ENCODE measurements around the gene UGT1A1.

The UGT1A1 gene

DNA sequence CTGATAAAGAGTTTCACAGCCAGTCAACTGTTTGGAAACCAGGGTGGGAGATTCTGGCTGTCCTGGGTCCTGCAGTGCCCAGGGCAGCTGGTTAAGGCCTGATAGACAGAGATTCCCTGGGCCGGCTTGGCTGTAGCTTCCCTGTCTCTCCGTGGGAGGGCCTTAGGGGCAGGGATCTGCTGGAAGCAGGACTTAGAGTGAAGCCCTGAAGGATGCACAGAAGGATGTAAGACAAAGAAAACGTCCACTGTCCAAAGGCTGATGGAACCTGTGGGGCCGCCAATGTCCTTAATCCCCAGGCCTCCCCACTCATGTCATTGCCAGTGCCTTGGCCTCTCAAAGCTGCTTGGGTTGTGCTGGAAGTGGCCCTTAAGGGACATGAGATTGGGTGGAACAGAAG, 51.0 kb downstream of the UGT1A1 start:
- no peak for DNase-seq (ENCODE audit: low read depth)
- H3K27me3 ChIP-seq (replicated peaks; ENCODE audit: control insufficient read depth, insufficient read depth, low read length), result peaks cover 20% of the 10 kb centered on the region

DNA sequence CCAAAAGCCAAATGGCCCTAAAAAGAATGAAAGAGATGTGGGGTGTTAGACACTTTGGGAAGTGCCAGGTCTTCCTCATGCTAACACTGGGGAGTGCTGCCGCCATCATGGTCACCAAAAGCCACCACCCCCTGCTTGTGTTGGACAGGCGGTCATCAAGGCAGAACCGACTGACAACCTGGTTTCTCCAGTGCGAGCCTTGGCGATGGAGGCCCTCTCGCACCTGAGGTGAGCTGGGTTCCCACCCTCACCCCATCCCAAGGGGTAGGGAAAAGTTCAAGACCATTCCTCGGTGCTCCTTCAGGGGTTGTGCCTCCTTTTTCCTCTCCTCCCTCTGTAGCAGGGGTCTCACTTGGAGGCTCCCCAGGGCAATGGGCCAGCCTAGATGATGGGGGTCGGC, 51.7 kb downstream of the UGT1A1 start:
- peaks cover 8% of the 10 kb centered on the region for H3K4me1 ChIP-seq (ENCODE audit: control insufficient read depth, insufficient read depth, low read length)

More for the DNA sequence above, 51.0 kb downstream of the UGT1A1 start:
- H3K36me3 ChIP-seq (ENCODE audit: control insufficient read depth, insufficient read depth, low read length, severe bottlenecking), result no peaks in the 10 kb centered on the region
- H3K4me1 ChIP-seq (ENCODE audit: control insufficient read depth, insufficient read depth, low read length), result peaks cover 2% of the 10 kb centered on the region
- H3K4me3 ChIP-seq (ENCODE audit: low read length), result no peak overlapping the region
- H3K9me3 ChIP-seq (ENCODE audit: control insufficient read depth, low read length), result peaks cover 4% of the 10 kb centered on the region
- H3K9ac ChIP-seq (ENCODE audit: low read length), result no peak overlapping the region

DNA sequence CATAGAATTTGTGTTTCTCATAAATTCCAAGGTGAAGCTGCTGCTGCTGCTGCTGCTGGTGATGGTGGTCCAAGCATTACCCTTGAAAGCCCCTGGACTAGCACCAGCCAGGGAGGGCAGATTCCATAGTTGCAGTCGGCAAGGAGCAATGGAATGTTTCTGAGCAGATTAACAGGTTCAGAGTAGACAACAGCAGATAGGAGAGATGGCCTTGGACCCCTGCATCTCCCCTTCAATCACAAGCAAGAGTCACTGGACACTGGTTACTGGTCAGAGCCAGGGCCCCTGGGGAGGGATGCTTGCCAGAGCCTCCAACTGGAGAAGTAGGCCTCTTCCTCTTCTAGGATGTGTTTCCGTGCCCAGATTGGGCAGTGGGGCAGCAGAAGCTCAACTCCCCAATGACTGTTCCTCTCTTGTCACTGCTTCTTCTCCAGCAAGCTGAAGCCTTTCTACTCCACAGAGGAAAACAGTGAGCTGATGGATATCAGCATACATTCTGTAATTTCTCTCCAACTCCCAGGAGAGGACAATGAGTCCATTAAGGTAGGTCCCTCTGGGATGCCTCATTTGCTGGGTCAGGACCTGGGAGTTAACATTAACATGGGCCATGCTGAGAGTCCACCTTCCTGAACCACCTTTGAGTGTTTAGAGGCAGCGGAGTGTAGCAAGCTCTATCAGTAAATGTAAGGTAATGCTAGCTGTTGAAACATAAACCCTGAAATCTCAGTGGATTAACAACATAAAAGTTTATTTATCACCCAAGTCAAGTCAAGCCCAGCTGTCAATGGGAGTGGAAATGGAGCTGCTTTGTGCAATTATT, 53.4 kb downstream of the UGT1A1 start:
- Histone ChIP-seq H3K9me3 (ENCODE audit: control insufficient read depth, low read length) (no peaks in the 10 kb centered on the region), H3K4me3 (ENCODE audit: low read length) (no peak overlapping the region), H3K27me3 (replicated peaks; ENCODE audit: control insufficient read depth, insufficient read depth, low read length) (peaks cover 13% of the 10 kb centered on the region), H3K36me3 (ENCODE audit: control insufficient read depth, insufficient read depth, low read length, severe bottlenecking) (no peaks in the 10 kb centered on the region), H3K4me1 (ENCODE audit: control insufficient read depth, insufficient read depth, low read length) (peaks cover 24% of the 10 kb centered on the region), H3K9ac (ENCODE audit: low read length) (no peak overlapping the region)
- no peak for DNase-seq (ENCODE audit: low read depth)

More for the DNA sequence above, 51.7 kb downstream of the UGT1A1 start:
- Histone ChIP-seq H3K27me3 (replicated peaks; ENCODE audit: control insufficient read depth, insufficient read depth, low read length) (peaks cover 20% of the 10 kb centered on the region), H3K36me3 (ENCODE audit: control insufficient read depth, insufficient read depth, low read length, severe bottlenecking) (no peaks in the 10 kb centered on the region), H3K4me3 (ENCODE audit: low read length) (no peak overlapping the region), H3K9me3 (ENCODE audit: control insufficient read depth, low read length) (no peaks in the 10 kb centered on the region), H3K9ac (ENCODE audit: low read length) (no peak overlapping the region)
- no peak for DNase-seq (ENCODE audit: low read depth)

DNA sequence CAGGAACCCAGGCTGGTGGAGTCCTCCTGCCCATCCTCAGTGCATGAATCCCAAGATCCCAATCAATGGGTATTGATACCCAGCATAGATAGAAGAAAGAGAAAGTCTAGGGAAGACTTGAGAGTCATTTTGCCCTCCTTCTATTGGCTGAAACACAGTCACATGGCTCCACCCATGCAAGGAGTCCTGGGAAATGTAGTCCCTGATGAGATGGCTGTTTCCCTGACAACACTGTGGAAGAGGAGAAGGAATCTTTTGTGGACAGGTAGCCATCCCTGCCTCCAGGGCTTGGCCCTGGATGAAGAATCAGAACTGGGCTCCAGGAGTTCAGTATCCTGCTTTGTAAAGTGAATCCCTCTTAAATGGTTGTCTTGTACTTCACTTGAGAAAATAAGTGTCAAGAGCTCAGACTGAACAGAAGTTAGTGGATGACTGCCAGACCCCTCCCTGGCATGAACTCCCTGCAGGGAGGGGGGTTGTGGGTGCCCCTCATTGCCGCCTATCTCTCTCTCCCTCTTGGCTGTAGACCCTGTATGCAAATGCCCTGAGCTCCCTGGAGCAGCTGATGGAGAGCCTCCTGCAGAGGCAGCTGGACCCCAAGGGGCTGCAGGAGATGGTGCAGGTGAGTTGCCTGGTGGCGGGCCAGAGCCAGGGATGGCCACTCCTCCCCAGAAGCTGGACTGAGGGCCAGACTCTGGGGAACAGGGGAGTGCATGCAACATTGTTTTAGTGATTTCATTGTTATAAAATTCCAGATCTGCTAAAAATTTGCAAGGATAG, 54.2 kb downstream of the UGT1A1 start:
- peak; percentile 6 for DNase-seq (ENCODE audit: low read depth)
- no peak overlapping the region for H3K4me3 ChIP-seq (ENCODE audit: low read length)
- peaks cover 24% of the 10 kb centered on the region for H3K4me1 ChIP-seq (ENCODE audit: control insufficient read depth, insufficient read depth, low read length)
- no peaks in the 10 kb centered on the region for H3K9me3 ChIP-seq (ENCODE audit: control insufficient read depth, low read length)
- peaks cover 8% of the 10 kb centered on the region for H3K27me3 ChIP-seq (replicated peaks; ENCODE audit: control insufficient read depth, insufficient read depth, low read length)
- H3K9ac ChIP-seq (ENCODE audit: low read length), result no peak overlapping the region
- H3K36me3 ChIP-seq (ENCODE audit: control insufficient read depth, insufficient read depth, low read length, severe bottlenecking), result no peaks in the 10 kb centered on the region

DNA sequence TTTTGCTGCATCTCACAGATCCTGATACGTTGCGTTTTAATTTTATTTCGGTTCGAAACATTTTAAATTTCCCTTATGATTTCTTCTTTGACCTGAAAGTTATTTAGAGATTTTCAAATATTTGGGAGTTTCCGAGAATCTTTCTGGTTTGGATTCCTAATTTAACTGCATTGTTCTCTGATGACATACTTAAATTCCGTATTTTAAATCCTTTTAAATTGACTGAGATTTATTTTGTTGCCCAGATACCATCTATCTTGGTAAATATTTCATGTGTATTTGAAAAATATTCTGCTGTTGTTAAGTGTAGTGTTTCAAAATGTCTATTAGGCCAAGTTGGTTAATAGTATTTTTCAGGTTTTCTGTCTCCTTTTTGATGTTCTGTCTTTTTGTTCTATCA, 55.8 kb downstream of the UGT1A1 start:
- no peak overlapping the region for H3K4me3 ChIP-seq (ENCODE audit: low read length)
- H3K4me1 ChIP-seq (ENCODE audit: control insufficient read depth, insufficient read depth, low read length), result peaks cover 28% of the 10 kb centered on the region
- no peaks in the 10 kb centered on the region for H3K9me3 ChIP-seq (ENCODE audit: control insufficient read depth, low read length)
- H3K27me3 ChIP-seq (replicated peaks; ENCODE audit: control insufficient read depth, insufficient read depth, low read length), result no peaks in the 10 kb centered on the region
- no peaks in the 10 kb centered on the region for H3K36me3 ChIP-seq (ENCODE audit: control insufficient read depth, insufficient read depth, low read length, severe bottlenecking)
- H3K9ac ChIP-seq (ENCODE audit: low read length), result no peak overlapping the region
- peak; percentile 67 for DNase-seq (ENCODE audit: low read depth)

DNA sequence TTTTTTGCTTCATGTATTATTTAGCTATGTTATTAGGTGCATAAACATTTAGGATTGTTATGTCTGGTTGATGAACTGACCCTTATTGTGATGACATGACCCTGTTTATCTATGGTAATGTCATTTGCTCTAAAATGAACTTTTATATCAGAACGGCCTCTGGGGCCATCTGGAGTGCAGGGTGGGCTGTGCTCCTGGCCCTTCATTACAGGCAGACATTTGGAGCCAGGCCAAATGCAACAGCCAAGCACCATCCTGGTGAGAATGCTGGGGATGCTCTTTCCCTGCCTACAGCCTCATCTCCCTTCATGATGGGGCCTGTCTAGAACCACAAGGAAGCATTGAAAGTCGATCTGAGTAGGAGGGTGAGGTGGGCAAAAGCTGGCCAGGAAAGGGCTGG, 56.3 kb downstream of the UGT1A1 start:
- Histone ChIP-seq H3K27me3 (replicated peaks; ENCODE audit: control insufficient read depth, insufficient read depth, low read length) (peaks cover 2% of the 10 kb centered on the region), H3K36me3 (ENCODE audit: control insufficient read depth, insufficient read depth, low read length, severe bottlenecking) (no peaks in the 10 kb centered on the region), H3K4me1 (ENCODE audit: control insufficient read depth, insufficient read depth, low read length) (peaks cover 28% of the 10 kb centered on the region), H3K4me3 (ENCODE audit: low read length) (no peak overlapping the region), H3K9me3 (ENCODE audit: control insufficient read depth, low read length) (no peaks in the 10 kb centered on the region), H3K9ac (ENCODE audit: low read length) (peak overlapping the region; percentile 35)
- peak; percentile 15 for DNase-seq (ENCODE audit: low read depth)

DNA sequence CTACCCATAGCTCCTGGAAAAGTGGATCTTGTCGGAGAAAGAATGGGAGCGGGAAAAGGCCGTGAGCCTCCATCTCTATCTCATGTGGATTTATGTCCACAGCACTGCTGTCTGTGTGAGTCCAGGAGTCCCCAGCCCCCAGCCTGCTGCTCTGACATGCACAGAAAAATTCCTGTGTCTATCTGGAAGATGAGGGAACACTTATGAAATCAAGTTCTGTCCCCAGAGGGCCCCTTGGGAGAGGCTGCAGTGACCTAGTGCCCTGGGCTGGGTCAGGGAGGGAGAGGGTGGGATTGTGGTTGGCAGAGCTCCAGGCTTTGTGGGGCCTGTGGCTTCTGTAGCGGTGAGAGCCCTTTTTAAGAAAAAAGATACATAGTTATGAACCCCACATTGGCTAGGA, 56.7 kb downstream of the UGT1A1 start:
- peak; percentile 37 for DNase-seq (ENCODE audit: low read depth)
- Histone ChIP-seq H3K27me3 (replicated peaks; ENCODE audit: control insufficient read depth, insufficient read depth, low read length) (peaks cover 4% of the 10 kb centered on the region), H3K36me3 (ENCODE audit: control insufficient read depth, insufficient read depth, low read length, severe bottlenecking) (no peaks in the 10 kb centered on the region), H3K9me3 (ENCODE audit: control insufficient read depth, low read length) (no peaks in the 10 kb centered on the region), H3K4me1 (ENCODE audit: control insufficient read depth, insufficient read depth, low read length) (peaks cover 28% of the 10 kb centered on the region), H3K4me3 (ENCODE audit: low read length) (no peak overlapping the region), H3K9ac (ENCODE audit: low read length) (peak overlapping the region; percentile 35)

DNA sequence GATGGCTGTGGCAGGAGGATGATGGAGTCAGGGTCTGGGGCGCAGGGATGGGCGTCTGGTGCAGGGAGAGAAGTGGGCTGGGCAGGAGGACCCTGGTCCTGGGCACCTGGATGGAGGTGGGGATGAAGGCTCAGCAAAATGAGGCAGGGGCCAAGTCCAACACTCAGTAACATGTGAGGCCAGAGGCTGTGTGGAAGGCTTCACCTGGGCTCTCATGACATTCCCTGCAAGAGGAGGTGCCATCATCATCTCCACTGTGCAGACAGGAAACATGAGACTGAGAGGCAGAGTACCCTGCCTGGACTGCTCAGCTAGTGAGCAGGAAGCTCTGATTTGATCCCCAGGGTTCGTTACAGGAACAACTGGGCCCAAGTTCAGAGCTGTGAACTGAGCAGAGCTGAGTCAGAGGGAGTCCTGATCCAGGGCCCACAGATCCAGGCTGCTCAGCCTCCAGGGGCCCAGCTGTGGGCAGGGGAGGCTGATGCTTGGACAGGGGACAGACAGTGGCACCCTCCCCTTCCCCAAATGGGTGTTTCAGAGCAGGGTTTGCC, 57.4 kb downstream of the UGT1A1 start:
- peak overlapping the region; percentile 34 for H3K9ac ChIP-seq (ENCODE audit: low read length)
- H3K9me3 ChIP-seq (ENCODE audit: control insufficient read depth, low read length), result no peaks in the 10 kb centered on the region
- H3K36me3 ChIP-seq (ENCODE audit: control insufficient read depth, insufficient read depth, low read length, severe bottlenecking), result no peaks in the 10 kb centered on the region
- DNase-seq (ENCODE audit: low read depth), result peak; percentile 24
- H3K4me1 ChIP-seq (ENCODE audit: control insufficient read depth, insufficient read depth, low read length), result peaks cover 28% of the 10 kb centered on the region
- H3K4me3 ChIP-seq (ENCODE audit: low read length), result no peak overlapping the region
- H3K27me3 ChIP-seq (replicated peaks; ENCODE audit: control insufficient read depth, insufficient read depth, low read length), result peaks cover 4% of the 10 kb centered on the region

DNA sequence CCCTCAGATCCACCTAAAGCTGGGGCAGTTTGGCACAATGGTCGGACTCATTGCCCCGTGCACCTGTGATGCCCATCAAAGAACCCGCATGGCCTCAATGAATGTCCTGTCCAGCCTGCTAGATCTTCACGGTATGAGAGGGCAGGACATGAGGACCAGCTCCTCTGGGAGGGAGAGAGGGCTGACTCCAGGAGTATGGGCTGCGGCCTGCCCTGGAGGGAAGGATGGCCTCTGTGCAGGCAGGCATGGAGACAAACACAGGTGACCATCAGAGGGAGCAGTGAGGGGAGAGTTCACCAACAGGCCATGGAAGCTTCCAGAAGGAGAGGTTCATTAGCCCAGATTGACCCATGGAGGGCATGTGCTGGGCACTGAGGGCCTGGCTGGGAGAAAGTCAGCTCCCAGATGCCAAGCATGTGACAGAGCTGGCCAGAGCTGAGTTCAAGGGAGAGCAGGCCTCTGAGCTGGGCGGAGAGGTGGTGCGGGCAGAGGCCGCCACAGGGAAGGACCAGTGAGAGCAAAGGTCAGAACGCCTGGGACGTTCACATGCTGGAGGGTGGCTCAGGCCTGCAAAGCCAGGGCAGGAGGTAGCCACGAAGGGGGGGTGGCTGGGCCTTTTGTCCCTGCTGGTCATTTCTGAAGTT, 58.0 kb downstream of the UGT1A1 start:
- H3K27me3 ChIP-seq (replicated peaks; ENCODE audit: control insufficient read depth, insufficient read depth, low read length), result peaks cover 4% of the 10 kb centered on the region
- peaks cover 28% of the 10 kb centered on the region for H3K4me1 ChIP-seq (ENCODE audit: control insufficient read depth, insufficient read depth, low read length)
- H3K36me3 ChIP-seq (ENCODE audit: control insufficient read depth, insufficient read depth, low read length, severe bottlenecking), result no peaks in the 10 kb centered on the region
- H3K9ac ChIP-seq (ENCODE audit: low read length), result peak overlapping the region; percentile 34
- no peak for DNase-seq (ENCODE audit: low read depth)
- no peaks in the 10 kb centered on the region for H3K9me3 ChIP-seq (ENCODE audit: control insufficient read depth, low read length)
- H3K4me3 ChIP-seq (ENCODE audit: low read length), result no peak overlapping the region

DNA sequence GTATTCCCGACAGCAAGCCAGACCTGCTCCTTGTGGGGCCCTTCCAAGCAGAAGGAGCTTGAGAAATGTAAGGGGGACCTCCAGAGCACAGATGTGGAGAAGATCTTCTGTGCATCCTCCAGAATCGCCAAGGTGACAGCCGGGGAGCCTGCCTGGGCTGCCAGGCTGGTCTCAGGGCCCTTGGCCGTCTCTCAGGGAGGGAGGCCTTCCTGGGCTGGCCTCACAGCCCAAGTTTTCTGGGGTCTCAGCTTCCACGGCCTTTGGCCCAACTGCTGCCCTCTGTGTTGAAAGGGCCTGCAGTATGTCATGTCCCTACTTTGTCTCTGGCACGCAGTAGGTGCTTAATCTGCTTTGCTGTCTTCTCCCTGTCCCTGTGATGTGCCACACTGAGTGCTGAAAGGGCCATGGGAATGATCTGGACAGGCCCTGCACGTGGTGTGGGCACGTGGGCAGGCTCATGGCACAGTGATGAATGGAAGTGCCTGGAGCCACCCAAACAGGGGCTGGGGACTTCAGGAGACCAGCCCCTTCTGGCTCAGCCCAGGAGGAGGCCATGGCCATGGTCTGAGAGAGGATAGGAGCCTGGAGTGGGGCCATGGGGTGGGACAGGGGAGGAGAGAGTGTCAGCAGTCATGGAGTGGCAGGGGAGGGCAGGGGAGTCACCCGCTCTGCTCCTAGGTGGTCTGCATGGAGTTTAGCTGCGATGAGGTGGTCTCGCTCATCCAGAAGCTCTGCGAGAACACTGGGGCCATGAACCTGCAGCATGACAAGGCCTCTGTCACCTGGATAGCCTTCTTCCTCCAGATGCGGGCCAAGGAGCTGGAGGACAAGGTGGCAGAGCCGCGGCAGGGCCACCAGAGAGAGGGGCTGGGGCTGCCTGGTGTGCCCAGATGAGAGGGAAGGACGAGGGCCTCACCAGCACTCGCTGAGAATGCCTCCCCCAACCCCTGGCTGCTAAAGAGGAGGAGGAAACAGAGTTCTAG, 58.9 kb downstream of the UGT1A1 start:
- no peaks in the 10 kb centered on the region for H3K9me3 ChIP-seq (ENCODE audit: control insufficient read depth, low read length)
- H3K36me3 ChIP-seq (ENCODE audit: control insufficient read depth, insufficient read depth, low read length, severe bottlenecking), result no peaks in the 10 kb centered on the region
- peaks cover 4% of the 10 kb centered on the region for H3K27me3 ChIP-seq (replicated peaks; ENCODE audit: control insufficient read depth, insufficient read depth, low read length)
- H3K4me1 ChIP-seq (ENCODE audit: control insufficient read depth, insufficient read depth, low read length), result peaks cover 28% of the 10 kb centered on the region
- H3K9ac ChIP-seq (ENCODE audit: low read length), result no peak overlapping the region
- H3K4me3 ChIP-seq (ENCODE audit: low read length), result no peak overlapping the region
- no peak for DNase-seq (ENCODE audit: low read depth)

All from adipocyte (in vitro differentiated cells).